H1 (cell line): Measurements from ENCODE around the gene KIAA1671.

Experiments used
- CEBPB ChIP-seq: IDR thresholded peaks from 2 replicates; pipeline ENCODE4 v1.6.1; 2012; ENCODE audit warnings: low read depth, low read length
- CHD2 ChIP-seq: IDR thresholded peaks from 2 replicates; pipeline ENCODE4 v1.6.1; 2012; ENCODE audit warnings: low read length, improper control_type of control experiment
- SUZ12 ChIP-seq: fragments of 200-600 bp; sonication (generic); IDR thresholded peaks from 2 replicates; pipeline ENCODE4 v1.6.1; 2012; ENCODE audit warnings: mild to moderate bottlenecking, inconsistent platforms, low read length, moderate library complexity, mixed read lengths

DNA sequence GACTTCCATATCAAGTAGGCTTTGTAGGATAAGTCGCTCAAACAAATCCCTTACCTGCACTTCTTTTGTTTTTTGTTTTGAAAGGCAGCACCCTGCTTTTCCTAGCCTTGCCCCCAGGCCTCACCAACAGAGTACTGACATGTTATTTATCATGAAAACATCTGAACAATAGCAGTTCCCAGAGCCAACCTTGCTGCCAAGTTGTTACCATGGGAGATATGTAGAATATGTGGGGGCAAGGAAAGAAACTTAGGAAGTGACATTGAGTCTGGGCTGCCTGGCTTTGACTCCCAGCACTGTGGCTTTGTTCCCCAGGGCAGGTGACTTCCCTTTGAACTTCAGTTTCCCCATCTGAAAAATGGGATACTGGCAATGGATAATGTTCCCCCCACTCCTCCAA lies 193.8 kb downstream of the KIAA1671 start:
- TF ChIP-seq CHD2, result no peak
- no peak for TF ChIP-seq SUZ12
- TF ChIP-seq CEBPB, result no peak
